GM18870 (cell line): ENCODE measurements around the gene DIO3.

Experiments used
- ATAC-seq: cut with Tn5 transposase; IDR thresholded peaks from one replicate; pipeline ENCODE4 v1.9.1; 2021; ENCODE audit warnings: moderate library complexity; ENCODE audit not compliant: unreplicated experiment

DIO3 gene

DNA sequence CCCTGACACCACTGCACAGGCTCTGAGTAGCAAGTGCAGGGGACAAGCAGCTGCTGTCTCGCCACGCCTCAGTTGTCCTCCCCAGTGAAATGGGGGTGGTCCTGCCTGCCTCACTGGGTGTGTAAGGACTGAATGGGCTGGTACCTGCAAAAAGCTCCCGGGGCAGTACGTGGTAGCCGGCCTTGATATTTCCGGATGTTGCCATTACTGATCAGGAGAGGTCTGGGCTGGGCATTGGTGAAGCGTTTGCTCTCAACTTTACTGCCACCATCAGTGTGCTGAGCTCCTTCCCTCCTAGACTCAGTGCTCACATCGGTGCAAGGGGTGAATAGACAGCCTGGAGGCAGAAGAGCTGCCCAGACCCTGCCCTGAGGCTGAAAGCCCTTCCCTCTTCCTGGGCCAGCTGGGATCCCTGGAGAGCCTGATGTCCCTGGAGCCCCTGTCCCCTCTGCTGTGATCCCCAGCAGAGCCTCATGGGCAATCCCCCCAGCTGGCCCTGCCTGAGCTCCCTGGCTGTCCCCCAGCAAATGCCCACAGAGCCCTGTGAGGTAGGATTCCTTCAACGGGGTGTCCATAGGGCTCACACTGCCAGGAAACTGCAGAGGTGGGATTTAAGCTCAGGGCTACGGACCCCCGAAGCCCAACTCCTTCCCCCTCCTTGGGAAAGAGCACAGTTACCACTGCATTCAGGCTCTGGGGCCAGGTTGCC is 18.2 kb downstream of the DIO3 start:
- no peak for ATAC-seq

- ATAC-seq = no peak
Measured at GRCh38 chr14:101581806-101582205, 20.5 kb downstream of the DIO3 start.

DNA sequence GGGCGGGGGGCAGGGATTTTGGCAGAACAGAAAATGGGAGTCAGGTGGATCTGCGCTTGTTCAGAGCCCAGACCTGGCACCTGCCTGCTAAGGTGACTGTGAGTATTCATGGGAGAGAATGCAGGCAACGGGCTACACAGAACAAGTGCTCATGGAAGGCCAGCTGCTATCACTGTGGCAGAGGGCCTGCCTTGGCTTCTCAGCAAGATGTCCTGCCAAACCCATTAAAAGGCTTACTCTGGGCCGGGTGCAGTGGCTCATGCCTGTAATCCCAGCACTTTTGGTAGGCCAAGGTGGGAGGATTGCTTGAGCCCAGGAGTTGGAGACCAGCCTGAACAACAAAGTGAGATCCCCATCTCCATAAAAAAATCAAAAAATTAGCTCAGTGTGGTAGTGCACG is 21.0 kb downstream of the DIO3 start:
- no peak for ATAC-seq

DNA sequence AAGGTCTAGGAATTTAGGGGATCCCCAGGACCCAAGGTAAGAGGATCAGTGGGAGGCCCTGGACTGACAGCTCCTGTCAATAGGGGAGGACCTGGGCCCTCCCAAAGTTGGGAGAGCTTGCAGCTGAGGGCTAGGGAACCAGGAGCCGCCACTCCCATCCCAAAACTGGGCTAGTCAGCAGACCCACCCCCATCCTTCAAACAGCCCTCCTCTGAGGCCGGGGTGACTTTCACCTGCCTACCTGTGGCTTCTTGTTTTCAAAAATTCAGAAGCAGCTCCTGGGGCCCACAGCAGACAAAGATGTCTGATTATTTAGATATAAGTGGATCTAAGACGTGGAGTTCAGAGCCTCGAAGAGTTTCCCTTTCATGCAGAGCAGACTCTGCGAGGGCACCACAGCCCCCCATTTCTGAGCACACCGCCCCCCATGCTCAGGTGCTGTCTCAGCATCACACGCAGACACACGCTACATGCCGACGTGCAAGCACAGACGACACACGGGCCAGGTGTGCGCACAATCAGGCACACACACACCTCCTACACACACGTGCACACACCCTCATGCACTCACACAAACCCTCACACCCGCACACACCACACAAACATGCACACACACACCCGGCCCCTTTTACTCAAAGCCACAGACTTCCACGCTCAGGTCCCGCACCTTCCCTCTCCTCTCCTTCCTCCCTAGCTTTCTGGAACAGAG is 21.9 kb downstream of the DIO3 start:
- ATAC-seq = no peak

GRCh38 chr14:101583715-101584054 is 22.4 kb downstream of the DIO3 start:
- ATAC-seq = no peak

GRCh38 chr14:101584055-101584859 is 23.0 kb downstream of the DIO3 start:
- ATAC-seq = no peak

DNA sequence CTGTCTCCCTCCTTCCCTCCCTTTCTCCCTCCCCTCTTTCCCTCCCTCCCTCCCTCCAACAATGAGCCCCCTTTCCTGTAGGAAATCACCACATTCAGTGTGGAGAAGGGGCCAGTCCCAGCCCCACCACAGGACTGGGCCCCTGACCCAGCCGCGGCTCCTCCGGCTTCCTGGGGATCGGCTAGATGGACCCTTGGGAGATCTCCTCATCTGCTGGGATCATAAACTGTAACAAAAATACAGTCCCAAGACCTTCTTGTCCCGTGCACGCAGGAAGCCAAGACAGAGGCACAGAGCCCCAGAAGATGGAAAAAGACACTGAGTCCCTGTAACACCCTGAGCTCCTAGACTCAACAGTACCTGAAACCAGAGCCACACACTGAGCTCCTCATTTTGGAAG is 23.9 kb downstream of the DIO3 start:
- ATAC-seq = no peak

DNA sequence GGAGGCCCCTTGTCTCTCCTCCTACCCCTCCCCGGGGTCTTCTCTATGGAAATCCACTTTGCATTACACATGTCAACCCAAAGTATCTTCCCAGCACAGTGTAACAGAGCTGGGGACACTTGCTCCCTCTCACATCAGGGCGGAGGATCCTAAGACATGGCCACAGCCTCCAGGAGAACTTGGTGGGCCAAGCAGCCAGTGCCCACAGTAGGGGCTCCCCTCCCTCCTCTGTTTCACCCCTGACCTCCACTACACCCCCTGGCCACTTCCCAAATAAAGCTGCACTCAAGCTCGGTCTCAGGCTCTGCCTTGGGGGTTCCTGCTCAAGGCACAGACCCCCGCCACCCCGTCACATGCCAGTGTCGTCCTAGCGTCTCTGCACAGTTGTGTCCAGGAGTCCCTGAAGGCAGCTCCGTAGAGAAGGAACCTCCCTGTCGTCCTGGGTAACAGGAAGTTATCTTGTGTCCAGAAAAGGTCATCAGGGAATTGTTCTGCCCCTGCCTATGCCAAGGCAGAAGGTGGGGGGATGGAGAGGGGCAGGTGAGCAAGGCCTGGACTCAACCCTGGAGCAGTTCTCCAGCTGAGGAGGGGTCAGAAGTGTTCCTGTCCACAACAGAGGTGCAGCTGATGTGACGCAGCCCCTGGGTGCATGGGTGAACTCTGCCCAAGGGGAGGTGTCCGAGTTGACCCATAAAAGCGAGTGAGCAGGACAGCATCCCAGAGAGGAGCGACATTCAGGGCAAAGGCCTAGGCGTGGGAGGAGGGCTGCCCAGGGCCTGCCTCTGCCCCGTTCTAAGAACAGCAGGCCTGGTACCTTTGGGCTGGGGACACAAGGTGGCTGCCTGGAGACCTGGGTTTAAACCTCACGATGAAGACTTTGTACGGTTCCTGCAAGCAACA is 25.5 kb downstream of the DIO3 start:
- ATAC-seq = no peak

DNA sequence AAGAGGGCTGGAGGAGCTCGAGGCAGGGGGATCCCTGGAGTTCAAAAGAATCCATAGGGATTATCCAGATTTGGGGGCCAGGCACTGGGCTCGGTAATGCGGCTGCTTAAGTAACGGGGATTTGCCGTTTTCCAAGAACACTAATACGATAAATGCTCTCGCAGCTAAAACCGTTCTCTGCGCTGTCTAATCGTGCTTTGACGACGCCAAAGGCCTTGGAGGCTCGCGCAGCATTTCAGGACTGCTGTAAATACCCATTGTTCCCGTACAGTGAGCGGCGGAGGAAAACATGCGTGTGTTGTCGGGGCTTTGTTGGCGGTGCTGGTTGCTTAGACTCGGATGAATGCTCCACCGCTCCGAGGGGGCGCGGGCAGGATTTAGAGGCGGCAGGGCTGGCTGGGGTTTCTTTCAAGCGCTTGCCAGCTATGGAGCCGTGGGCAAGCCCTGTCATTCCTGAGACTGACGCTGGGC is 26.2 kb downstream of the DIO3 start:
- ATAC-seq = no peak

DNA sequence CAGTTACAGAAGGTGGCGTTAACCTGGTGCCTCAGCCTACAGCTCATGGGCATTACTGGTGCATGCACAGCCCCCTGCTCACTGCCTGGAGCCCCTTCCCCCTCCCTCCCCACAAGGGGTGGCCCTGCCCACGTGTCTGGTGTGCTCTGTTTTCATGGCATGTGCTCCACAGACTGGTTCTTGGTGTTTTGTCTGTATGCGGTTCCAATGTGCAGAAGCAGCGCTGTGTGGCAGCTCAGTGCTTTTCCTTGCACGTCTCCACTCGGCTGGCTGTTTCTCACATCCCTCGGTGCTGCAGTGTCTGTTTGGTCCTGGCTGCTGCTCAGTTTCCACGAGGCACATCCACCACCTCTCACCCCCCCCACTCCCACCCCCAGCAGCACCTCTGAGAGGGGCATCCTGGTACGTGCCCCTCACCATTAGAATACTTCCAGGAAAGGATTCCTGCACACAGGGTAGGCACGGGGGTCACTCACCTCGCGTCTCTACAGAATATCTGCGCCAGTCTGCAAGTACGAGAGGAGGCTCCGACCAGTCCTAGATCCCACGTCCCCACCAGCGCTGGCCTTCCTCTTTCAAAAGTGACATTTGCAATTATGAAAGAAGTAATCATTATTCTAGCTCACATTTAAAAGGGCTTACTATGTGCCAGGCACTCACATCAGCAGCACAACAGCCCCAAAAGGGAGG is 27.1 kb downstream of the DIO3 start:
- no peak for ATAC-seq

DNA sequence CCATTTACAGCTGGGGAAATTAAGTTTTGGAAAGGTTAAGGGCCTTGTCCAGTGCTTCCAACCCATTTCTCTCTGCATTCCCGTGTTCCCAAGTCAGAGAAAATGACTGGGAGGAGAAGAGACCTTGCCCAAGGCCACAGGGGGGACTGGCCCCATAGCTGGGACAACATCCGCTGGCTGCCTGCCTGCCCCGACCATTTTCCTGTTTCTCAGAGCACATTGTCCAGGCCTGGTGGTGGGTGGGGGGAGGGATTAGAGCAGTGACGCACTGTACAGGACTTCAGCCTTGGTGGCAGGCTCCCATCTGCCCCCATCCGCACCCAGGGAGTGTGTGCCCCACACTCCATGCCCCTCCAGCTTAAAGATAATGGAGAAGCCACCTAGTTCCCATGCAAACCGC is 27.7 kb downstream of the DIO3 start:
- ATAC-seq = no peak

DNA sequence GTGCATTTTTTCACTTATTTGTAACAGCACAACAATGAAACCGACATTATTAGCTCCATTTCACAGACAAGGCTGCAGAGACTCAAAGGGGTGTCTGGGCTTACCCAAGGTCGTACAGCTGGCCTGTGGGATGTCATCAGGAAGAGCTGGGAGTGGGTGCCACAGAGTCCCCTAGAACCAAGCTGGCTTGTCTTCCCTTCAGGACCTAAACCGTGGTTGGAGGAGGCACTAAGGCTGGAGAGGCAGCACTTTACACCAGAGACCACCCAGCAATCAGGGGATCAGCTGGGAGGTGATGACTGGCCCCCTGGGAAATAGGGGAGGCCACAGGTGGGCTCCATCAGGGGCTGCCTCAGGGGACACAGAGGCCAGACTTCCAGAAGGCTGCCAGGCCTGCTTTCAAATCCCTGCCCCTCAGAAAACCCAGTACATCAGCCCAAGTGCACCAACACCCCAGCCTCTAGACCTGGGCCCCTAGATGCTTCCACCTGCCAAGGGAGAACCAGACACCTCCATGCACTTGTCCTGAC is 28.3 kb downstream of the DIO3 start:
- no peak for ATAC-seq

DNA sequence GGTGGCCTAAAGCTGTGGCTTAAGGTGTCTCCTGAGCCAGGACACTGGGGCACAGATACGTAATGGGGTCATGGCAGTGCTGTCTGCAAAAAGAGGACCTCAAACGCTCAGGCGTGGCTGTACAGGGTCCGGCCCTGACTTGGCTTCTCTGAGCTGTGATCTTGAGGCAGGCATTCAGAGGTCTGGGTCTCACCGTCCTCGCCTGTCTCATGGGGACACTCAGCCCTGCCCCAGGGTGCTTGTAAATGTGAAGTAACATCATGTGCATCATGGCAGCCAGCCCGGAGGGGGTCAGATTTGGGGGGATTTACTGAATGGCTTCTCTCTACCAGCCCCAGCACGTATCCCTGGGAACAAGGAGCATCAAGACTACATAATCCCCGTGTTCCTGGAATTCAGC is 28.8 kb downstream of the DIO3 start:
- no peak for ATAC-seq

- no peak for ATAC-seq
Measured at GRCh38 chr14:101590616-101591015, 29.3 kb downstream of the DIO3 start.

- no peak for ATAC-seq
Measured at GRCh38 chr14:101591121-101591520, 29.8 kb downstream of the DIO3 start.

DNA sequence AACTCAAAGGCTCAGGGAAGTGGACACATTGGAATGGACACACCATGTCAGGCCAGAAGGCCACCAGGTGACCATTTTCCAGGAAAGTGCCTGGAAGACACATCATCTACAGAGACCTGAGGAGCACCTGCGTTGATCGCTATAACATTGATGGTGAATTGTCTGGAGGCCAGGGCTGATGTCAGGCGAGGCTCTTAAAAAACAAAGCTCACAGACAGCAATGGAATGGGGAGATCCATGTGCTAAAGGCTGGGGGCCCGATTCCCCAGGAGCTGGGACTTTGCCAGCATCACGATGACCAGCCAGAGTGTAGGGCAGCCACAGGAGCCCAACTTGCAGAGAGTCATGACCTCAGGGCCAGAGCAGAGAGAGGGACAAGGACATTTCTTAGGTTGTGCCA is 30.3 kb downstream of the DIO3 start:
- ATAC-seq = no peak

- no peak for ATAC-seq
Measured at GRCh38 chr14:101593411-101594238, 32.3 kb downstream of the DIO3 start.

- no peak for ATAC-seq
Measured at GRCh38 chr14:101594511-101595148, 33.3 kb downstream of the DIO3 start.

GRCh38 chr14:101595349-101595748 is 34.1 kb downstream of the DIO3 start:
- ATAC-seq = no peak
